Loucy (cell line): Measurements from ENCODE around the gene ETS1.

Source experiments
- CTCF ChIP-seq: fragments of 200-600 bp; sonication (generic); conservative IDR thresholded peaks from 2 replicates; pipeline ENCODE4 v1.5.1; 2014; ENCODE audit warnings: mild to moderate bottlenecking, antibody characterized with exemption, low read length
- EZH2phosphoT487 ChIP-seq: fragments of 200-600 bp; IDR thresholded peaks from 2 replicates; pipeline ENCODE4 v1.6.1; 2018; ENCODE audit warnings: antibody characterized with exemption, mild to moderate bottlenecking, moderate library complexity, borderline replicate concordance

- TF ChIP-seq CTCF (no peak), EZH2phosphoT487 (no peak)
Observed at GRCh38 chr11:128480665-128481064, 106.7 kb downstream of the ETS1 start.
